ENCODE results near the gene SEMA6B.

The SEMA6B gene

DNA sequence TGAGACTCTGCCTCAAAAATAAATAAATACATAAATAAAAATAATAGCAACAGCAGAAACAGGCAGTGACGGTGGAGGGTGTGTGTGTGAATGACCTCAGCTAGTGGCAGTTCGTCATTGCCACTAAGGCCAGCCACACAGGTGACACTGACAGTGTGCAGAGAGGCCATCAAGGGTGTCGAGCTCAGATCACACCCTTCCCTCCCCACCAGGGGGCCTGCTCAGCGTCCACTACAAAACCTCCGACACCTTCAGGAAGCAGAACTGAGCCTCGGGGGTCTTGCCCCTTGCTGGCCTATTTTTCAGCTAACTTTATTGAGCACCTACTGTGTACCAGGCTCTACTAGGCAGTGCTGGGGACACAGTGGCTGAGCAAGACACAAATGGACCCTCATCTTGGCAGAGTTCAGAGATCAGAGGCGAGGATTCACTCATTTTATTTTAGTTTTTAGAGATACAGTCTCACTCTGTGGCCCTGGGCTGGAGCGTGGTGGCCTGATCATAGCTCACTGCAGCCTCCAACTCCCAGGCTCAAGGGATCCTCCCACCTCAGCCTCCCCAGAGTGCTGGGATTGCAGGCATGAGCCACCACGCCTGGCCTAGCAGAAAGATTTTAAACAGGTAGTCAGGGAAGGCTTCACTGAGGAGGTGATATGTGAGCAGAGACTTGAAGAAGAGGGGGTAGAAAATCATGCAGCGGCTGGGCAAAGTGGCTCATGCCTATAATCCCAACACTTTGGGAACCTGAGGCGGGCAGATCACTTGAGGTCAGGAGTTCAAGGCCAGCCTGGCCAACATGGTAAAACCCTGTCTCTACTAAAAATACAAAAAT lies 30.3 kb upstream of the SEMA6B start (continued):
- 0 out of 2 replicates have a peak, but pooled peaks have one; percentile 10 for TF ChIP-seq SP2 (tag by site-specific recombination; IDR thresholded peaks at IDR 0.05)
- TF ChIP-seq ZNF561 (tag by site-specific recombination; IDR thresholded peaks at IDR 0.05; ENCODE audit: borderline replicate concordance): no peak
- TF ChIP-seq, protein P1, sequence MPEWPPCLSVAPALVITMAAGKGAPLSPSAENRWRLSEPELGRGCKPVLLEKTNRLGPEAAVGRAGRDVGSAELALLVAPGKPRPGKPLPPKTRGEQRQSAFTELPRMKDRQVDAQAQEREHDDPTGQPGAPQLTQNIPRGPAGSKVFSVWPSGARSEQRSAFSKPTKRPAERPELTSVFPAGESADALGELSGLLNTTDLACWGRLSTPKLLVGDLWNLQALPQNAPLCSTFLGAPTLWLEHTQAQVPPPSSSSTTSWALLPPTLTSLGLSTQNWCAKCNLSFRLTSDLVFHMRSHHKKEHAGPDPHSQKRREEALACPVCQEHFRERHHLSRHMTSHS (tag by site-specific recombination; IDR thresholded peaks at IDR 0.05): no peak
- TF ChIP-seq ZNF830 (tag by site-specific recombination; IDR thresholded peaks at IDR 0.05; ENCODE audit: low read depth): no peak
- TF ChIP-seq KLF1 (tag by site-specific recombination; IDR thresholded peaks at IDR 0.05): 0 out of 2 replicates have a peak, but pooled peaks have one; percentile 12
- no peak for TF ChIP-seq REPIN1 (tag by site-specific recombination; IDR thresholded peaks at IDR 0.05; ENCODE audit: low read depth)
- no peak for TF ChIP-seq HOXD13 (CRISPR knock-in tag; IDR thresholded peaks at IDR 0.05; ENCODE audit: borderline replicate concordance)
- peak; percentile 79 for TF ChIP-seq ZNF664 (tag by site-specific recombination; IDR thresholded peaks at IDR 0.05)
- TF ChIP-seq ZNF19 (tag by site-specific recombination; IDR thresholded peaks at IDR 0.05; ENCODE audit: low read depth): no peak

DNA sequence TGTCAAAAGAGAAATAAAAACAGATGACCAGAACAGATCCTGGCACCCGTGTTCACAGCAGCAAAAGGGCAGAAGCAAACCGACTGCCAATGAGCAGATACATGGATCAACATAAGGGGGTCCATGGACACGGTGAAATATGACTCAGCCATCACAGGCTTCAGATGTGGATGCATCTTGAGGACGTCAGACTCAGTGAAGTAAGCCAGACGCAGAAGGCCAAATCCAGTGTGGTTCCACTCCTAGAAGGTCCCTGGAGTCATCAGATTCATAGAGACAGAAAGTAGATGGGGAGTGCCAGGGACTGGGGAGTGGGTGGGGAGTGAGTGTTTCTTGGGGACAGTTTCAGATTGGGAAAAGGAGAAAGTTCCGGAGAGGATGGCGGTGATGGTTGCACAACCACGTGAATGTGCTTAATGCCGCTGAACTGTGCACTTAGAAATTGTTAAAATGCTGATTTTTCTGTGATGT lies 28.8 kb upstream of the SEMA6B start:
- POLR2A ChIA-PET: no interaction called here
- CTCF ChIA-PET: interaction anchor here (0.7 to 4.3 kb wide), 4 partner anchors 9 to 63 kb away, joined by 3 to 19 read pairs (median 4); no protein-coding TSS in a partner anchor
- no peaks in the 10 kb centered on the region for H3K36me3 ChIP-seq (ENCODE audit: control insufficient read depth in 2 of 2, insufficient read depth in 1 of 2, low read length in 2 of 2)
- no peak overlapping the region for H3K4me3 ChIP-seq (ENCODE audit: low read depth, low read length)
- H3K4me1 ChIP-seq (ENCODE audit: control insufficient read depth, insufficient read depth, low read length): no peaks in the 10 kb centered on the region
- TF ChIP-seq, protein P2, sequence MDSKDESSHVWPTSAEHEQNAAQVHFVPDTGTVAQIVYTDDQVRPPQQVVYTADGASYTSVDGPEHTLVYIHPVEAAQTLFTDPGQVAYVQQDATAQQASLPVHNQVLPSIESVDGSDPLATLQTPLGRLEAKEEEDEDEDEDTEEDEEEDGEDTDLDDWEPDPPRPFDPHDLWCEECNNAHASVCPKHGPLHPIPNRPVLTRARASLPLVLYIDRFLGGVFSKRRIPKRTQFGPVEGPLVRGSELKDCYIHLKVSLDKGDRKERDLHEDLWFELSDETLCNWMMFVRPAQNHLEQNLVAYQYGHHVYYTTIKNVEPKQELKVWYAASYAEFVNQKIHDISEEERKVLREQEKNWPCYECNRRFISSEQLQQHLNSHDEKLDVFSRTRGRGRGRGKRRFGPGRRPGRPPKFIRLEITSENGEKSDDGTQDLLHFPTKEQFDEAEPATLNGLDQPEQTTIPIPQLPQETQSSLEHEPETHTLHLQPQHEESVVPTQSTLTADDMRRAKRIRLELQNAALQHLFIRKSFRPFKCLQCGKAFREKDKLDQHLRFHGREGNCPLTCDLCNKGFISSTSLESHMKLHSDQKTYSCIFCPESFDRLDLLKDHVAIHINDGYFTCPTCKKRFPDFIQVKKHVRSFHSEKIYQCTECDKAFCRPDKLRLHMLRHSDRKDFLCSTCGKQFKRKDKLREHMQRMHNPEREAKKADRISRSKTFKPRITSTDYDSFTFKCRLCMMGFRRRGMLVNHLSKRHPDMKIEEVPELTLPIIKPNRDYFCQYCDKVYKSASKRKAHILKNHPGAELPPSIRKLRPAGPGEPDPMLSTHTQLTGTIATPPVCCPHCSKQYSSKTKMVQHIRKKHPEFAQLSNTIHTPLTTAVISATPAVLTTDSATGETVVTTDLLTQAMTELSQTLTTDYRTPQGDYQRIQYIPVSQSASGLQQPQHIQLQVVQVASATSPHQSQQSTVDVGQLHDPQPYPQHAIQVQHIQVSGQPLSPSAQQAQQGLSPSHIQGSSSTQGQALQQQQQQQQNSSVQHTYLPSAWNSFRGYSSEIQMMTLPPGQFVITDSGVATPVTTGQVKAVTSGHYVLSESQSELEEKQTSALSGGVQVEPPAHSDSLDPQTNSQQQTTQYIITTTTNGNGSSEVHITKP (tag by site-specific recombination; IDR thresholded peaks at IDR 0.05): 0 out of 2 replicates have a peak, but pooled peaks have one; percentile 26
- no peak for TF ChIP-seq ZNF146 (tag by site-specific recombination; IDR thresholded peaks at IDR 0.05)
- TF ChIP-seq, protein P3, sequence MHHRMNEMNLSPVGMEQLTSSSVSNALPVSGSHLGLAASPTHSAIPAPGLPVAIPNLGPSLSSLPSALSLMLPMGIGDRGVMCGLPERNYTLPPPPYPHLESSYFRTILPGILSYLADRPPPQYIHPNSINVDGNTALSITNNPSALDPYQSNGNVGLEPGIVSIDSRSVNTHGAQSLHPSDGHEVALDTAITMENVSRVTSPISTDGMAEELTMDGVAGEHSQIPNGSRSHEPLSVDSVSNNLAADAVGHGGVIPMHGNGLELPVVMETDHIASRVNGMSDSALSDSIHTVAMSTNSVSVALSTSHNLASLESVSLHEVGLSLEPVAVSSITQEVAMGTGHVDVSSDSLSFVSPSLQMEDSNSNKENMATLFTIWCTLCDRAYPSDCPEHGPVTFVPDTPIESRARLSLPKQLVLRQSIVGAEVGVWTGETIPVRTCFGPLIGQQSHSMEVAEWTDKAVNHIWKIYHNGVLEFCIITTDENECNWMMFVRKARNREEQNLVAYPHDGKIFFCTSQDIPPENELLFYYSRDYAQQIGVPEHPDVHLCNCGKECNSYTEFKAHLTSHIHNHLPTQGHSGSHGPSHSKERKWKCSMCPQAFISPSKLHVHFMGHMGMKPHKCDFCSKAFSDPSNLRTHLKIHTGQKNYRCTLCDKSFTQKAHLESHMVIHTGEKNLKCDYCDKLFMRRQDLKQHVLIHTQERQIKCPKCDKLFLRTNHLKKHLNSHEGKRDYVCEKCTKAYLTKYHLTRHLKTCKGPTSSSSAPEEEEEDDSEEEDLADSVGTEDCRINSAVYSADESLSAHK (tag by site-specific recombination; IDR thresholded peaks at IDR 0.05): 0 out of 2 replicates have a peak, but pooled peaks have one; percentile 36
- no peaks in the 10 kb centered on the region for H3K9me3 ChIP-seq (ENCODE audit: control insufficient read depth, insufficient read depth, low read depth, low read length)
- no peak overlapping the region for H3K27ac ChIP-seq (ENCODE audit: extremely low read depth, low read depth, low read length)

DNA sequence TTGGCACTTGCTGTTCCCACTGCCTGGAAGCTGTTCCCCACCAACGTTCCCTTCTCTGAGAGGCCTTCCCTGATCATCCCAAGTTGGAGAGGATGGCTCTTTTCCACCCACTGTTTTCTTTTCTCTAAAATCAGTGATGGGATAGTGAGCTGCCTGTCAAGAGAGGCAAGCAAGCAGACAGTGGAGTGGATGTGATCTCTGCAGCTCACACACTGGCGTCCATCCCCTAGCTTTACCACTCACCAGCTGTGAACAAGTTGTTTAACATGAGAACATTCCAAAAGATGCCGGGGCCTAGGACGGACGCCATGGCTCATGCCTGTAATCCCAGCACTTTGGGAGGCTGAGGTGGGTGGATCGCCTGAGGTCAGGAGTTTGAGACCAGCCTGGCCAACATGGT lies 28.0 kb upstream of the SEMA6B start:
- H3K9me3 ChIP-seq (ENCODE audit: control insufficient read depth, insufficient read depth, low read depth, low read length): no peaks in the 10 kb centered on the region
- ChIA-PET POLR2A (interaction anchor here (0.7 kb wide), 1 partner anchor 12 kb away, joined by 3 read pairs; no protein-coding TSS in a partner anchor), CTCF (interaction anchor here (0.6 to 4.3 kb wide), 8 partner anchors 10 to 63 kb away, joined by 3 to 19 read pairs (median 4); no protein-coding TSS in a partner anchor)
- no peak overlapping the region for H3K27ac ChIP-seq (ENCODE audit: extremely low read depth, low read depth, low read length)
- no peak overlapping the region for H3K4me3 ChIP-seq (ENCODE audit: low read depth, low read length)
- no peaks in the 10 kb centered on the region for H3K4me1 ChIP-seq (ENCODE audit: control insufficient read depth, insufficient read depth, low read length)
- H3K36me3 ChIP-seq (ENCODE audit: control insufficient read depth in 2 of 2, insufficient read depth in 1 of 2, low read length in 2 of 2): no peaks in the 10 kb centered on the region
- TF ChIP-seq ZNF174 (tag by site-specific recombination; IDR thresholded peaks at IDR 0.05): no peak
- no peak for TF ChIP-seq GLIS2 (tag by site-specific recombination; IDR thresholded peaks at IDR 0.05)
- no peak for TF ChIP-seq KLF7 (tag by site-specific recombination; IDR thresholded peaks at IDR 0.05; ENCODE audit: borderline replicate concordance)
- TF ChIP-seq ZNF76 (tag by site-specific recombination; IDR thresholded peaks at IDR 0.05; ENCODE audit: borderline replicate concordance, low read depth): no peak
- no peak for TF ChIP-seq OSR2 (tag by site-specific recombination; IDR thresholded peaks at IDR 0.05)
- TF ChIP-seq, protein P4, sequence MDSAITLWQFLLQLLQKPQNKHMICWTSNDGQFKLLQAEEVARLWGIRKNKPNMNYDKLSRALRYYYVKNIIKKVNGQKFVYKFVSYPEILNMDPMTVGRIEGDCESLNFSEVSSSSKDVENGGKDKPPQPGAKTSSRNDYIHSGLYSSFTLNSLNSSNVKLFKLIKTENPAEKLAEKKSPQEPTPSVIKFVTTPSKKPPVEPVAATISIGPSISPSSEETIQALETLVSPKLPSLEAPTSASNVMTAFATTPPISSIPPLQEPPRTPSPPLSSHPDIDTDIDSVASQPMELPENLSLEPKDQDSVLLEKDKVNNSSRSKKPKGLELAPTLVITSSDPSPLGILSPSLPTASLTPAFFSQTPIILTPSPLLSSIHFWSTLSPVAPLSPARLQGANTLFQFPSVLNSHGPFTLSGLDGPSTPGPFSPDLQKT (IDR thresholded peaks at IDR 0.05; ENCODE audit: borderline replicate concordance, low read depth, low read length): no peak
- TF ChIP-seq ZNF132 (tag by site-specific recombination; IDR thresholded peaks at IDR 0.05; ENCODE audit: borderline replicate concordance): no peak
- TF ChIP-seq, protein P5, sequence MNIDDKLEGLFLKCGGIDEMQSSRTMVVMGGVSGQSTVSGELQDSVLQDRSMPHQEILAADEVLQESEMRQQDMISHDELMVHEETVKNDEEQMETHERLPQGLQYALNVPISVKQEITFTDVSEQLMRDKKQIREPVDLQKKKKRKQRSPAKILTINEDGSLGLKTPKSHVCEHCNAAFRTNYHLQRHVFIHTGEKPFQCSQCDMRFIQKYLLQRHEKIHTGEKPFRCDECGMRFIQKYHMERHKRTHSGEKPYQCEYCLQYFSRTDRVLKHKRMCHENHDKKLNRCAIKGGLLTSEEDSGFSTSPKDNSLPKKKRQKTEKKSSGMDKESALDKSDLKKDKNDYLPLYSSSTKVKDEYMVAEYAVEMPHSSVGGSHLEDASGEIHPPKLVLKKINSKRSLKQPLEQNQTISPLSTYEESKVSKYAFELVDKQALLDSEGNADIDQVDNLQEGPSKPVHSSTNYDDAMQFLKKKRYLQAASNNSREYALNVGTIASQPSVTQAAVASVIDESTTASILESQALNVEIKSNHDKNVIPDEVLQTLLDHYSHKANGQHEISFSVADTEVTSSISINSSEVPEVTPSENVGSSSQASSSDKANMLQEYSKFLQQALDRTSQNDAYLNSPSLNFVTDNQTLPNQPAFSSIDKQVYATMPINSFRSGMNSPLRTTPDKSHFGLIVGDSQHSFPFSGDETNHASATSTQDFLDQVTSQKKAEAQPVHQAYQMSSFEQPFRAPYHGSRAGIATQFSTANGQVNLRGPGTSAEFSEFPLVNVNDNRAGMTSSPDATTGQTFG (tag by site-specific recombination; IDR thresholded peaks at IDR 0.05; ENCODE audit: borderline replicate concordance): no peak
- TF ChIP-seq SALL2 (tag by site-specific recombination; IDR thresholded peaks at IDR 0.05; ENCODE audit: borderline replicate concordance): no peak

All from HEK293 (cell line).